Measurements from ENCODE around the gene UBE2M.

- TF ChIP-seq POLR2A (IDR thresholded peaks at IDR 0.05; ENCODE audit: low read length) (no peak), GATA1 (IDR thresholded peaks at IDR 0.05; ENCODE audit: low read depth, low read length) (no peak)
Observed at GRCh38 chr19:58535857-58536256, 22.6 kb downstream of the UBE2M start.
